Natural killer cell (primary cell): ENCODE data around the gene ACSM2B. TPM values are rescaled to one million over a fixed set of nuclear protein-coding genes. Genes with fewer than 3 reads are reported as not detected.
"Not testable (repeated sequence)": the region's sequence is repeated elsewhere in the genome, so short reads cannot be mapped to it uniquely, and the experiment has no call there.

Source experiments
- ATAC-seq, 3 donors: fragments of 150-1000 bp in 2 of 3; fragments of 200-7000 bp in 1 of 3; cut with Tn5 transposase; 1 replicate in 1 of 3; 2 replicates in 2 of 3; pipeline ENCODE4 v1.10.0; 2021; ENCODE audit warnings: mild to moderate bottlenecking in 2 of 3, moderate library complexity in 2 of 3
- DNase-seq, 2 donors: peaks; one replicate each; pipeline versions ENCODE4 v3.0.0 to v3.0.0-alpha.2; 2013 to 2021; ENCODE audit warnings: mixed read lengths in 1 of 2
- H3K27ac ChIP-seq: one replicate; pipeline ENCODE4 v1.5.1; 2013; ENCODE audit warnings: mild to moderate bottlenecking, low read length
- H3K27me3 ChIP-seq: one replicate; pipeline ENCODE4 v1.6.1; 2013; ENCODE audit warnings: low read length; ENCODE audit not compliant: control insufficient read depth, insufficient read depth
- H3K36me3 ChIP-seq: one replicate; pipeline ENCODE4 v1.6.1; 2013; ENCODE audit warnings: low read length; ENCODE audit not compliant: control insufficient read depth, insufficient read depth
- H3K4me1 ChIP-seq: one replicate; pipeline ENCODE4 v1.6.1; 2013; ENCODE audit warnings: low read length; ENCODE audit not compliant: control insufficient read depth, insufficient read depth
- H3K4me3 ChIP-seq: one replicate; pipeline ENCODE4 v1.5.1; 2013; ENCODE audit warnings: low read length
- H3K9me3 ChIP-seq: one replicate; pipeline ENCODE4 v1.6.1; 2013; ENCODE audit warnings: low read length; ENCODE audit not compliant: control insufficient read depth, insufficient read depth
- H3K27ac Mint-ChIP-seq, 2 donors: one replicate each; pipeline ENCODE4 v1.8.0; 2022; ENCODE audit warnings: mild to moderate bottlenecking in 2 of 2, mixed read lengths in 2 of 2, moderate library complexity in 1 of 2
- H3K27me3 Mint-ChIP-seq, 2 donors: one replicate each; pipeline ENCODE4 v1.8.0; 2022; ENCODE audit warnings: low read depth in 2 of 2, mixed read lengths in 2 of 2
- H3K36me3 Mint-ChIP-seq: one replicate; pipeline ENCODE4 v1.8.0; 2022; ENCODE audit warnings: mixed read lengths
- H3K4me1 Mint-ChIP-seq, 2 donors: one replicate each; pipeline ENCODE4 v1.8.0; 2022; ENCODE audit warnings: mixed read lengths in 2 of 2
- H3K4me3 Mint-ChIP-seq: one replicate; pipeline ENCODE4 v1.8.0; 2022; ENCODE audit warnings: mild to moderate bottlenecking, moderate library complexity, mixed read lengths
- H3K9me3 Mint-ChIP-seq, 2 donors: one replicate each; pipeline ENCODE4 v1.8.0; 2022; ENCODE audit warnings: mixed read lengths in 2 of 2
- CTCF ChIP-seq: fragments of 200-600 bp; IDR thresholded peaks from one replicate; pipeline ENCODE4 v1.8.0; 2022; ENCODE audit warnings: antibody characterized with exemption
- WGBS: methylation state at CpG from one replicate; pipeline ENCODE4 v1.1.7; 2013; ENCODE audit warnings: missing lambda C conversion rate; ENCODE audit not compliant: insufficient coverage; 5-methylcytosine and 5-hydroxymethylcytosine counted together
- intact Hi-C: fragments of 100-400 bp; cut with micrococcal nuclease; formaldehyde crosslinking; loops from one replicate; pipeline ENCODE4 v1.14.2; 2022
- total RNA-seq, 4 donors: library from RNA; stranded (reverse); fragments of 120-200 nt in 1 of 4; gene quantifications; one replicate each; pipeline versions ENCODE4 v1.2.3 to v1.2.4, GENCODE V29; 2013 to 2022

Gene ACSM2B
- total RNA-seq, 3 donors from 2014 or later (not counting 1 experiment from before 2014, with no cell fraction given), result not detected

GRCh38 chr16:20538181-20538580, 38.0 kb downstream of the ACSM2B start:
- TF ChIP-seq CTCF, result no peak
- H3K27ac Mint-ChIP-seq, result no peak overlapping the region
- no peaks in the 10 kb centered on the region for H3K4me1 Mint-ChIP-seq
- ATAC-seq, result no peak
- no peak overlapping the region for H3K4me3 ChIP-seq
- no peaks in the 10 kb centered on the region for H3K9me3 ChIP-seq
- no peak for DNase-seq
- peaks cover 0 to 7% of the 10 kb centered on the region in 2 donors for H3K27me3 Mint-ChIP-seq
- no peaks in the 10 kb centered on the region for H3K4me1 ChIP-seq
- no peak overlapping the region for H3K27ac ChIP-seq
- no peak overlapping the region for H3K4me3 Mint-ChIP-seq
- H3K27me3 ChIP-seq, result no peaks in the 10 kb centered on the region
- intact Hi-C loops, result no loop called here
- H3K36me3 Mint-ChIP-seq, result no peaks in the 10 kb centered on the region
- no peaks in the 10 kb centered on the region for H3K36me3 ChIP-seq
- no peaks in the 10 kb centered on the region for H3K9me3 Mint-ChIP-seq
- WGBS, result 0% methylated on average over 1 of the region's 1 CpG

GRCh38 chr16:20536669-20537068, 39.5 kb downstream of the ACSM2B start:
- intact Hi-C loops, H3K9me3 ChIP-seq, H3K4me1 ChIP-seq, H3K36me3 ChIP-seq, H3K27ac ChIP-seq, H3K4me3 ChIP-seq, H3K4me3 Mint-ChIP-seq, H3K4me1 Mint-ChIP-seq, H3K27me3 Mint-ChIP-seq, H3K27ac Mint-ChIP-seq, H3K9me3 Mint-ChIP-seq, ATAC-seq, H3K27me3 ChIP-seq, H3K36me3 Mint-ChIP-seq, DNase-seq: not testable (repeated sequence)
- peak; percentile 13 for TF ChIP-seq CTCF
- 79% methylated on average over 1 of the region's 1 CpG for WGBS

- DNase-seq, H3K27me3 Mint-ChIP-seq: not testable (repeated sequence)
- no CpG with 5 or more reads among the region's 3 CpGs for WGBS
These were observed 43.8 kb downstream of the ACSM2B start for GRCh38 chr16:20532284-20532792.

GRCh38 chr16:20531795-20532194, 44.4 kb downstream of the ACSM2B start:
- H3K36me3 Mint-ChIP-seq, ATAC-seq, H3K4me3 ChIP-seq, H3K27ac Mint-ChIP-seq, intact Hi-C loops, H3K27ac ChIP-seq, H3K4me1 Mint-ChIP-seq, H3K27me3 ChIP-seq, H3K4me3 Mint-ChIP-seq, H3K27me3 Mint-ChIP-seq, H3K36me3 ChIP-seq, DNase-seq, H3K9me3 ChIP-seq, H3K4me1 ChIP-seq, H3K9me3 Mint-ChIP-seq: not testable (repeated sequence)
- WGBS, result no CpG with 5 or more reads among the region's 13 CpGs

More at GRCh38 chr16:20532284-20532792, 43.8 kb downstream of the ACSM2B start:
- H3K27ac Mint-ChIP-seq, intact Hi-C loops, H3K4me3 ChIP-seq, H3K4me1 Mint-ChIP-seq, H3K4me1 ChIP-seq, H3K9me3 ChIP-seq, ATAC-seq, H3K4me3 Mint-ChIP-seq, H3K27me3 ChIP-seq, H3K36me3 Mint-ChIP-seq, H3K36me3 ChIP-seq, H3K27ac ChIP-seq, H3K9me3 Mint-ChIP-seq: not testable (repeated sequence)
